Measurements from ENCODE around the gene MUC2.

MUC2 gene

GRCh38 chr11:1037506-1038055 lies 37.1 kb upstream of the MUC2 start:
- DNase-seq, result no peak

DNA sequence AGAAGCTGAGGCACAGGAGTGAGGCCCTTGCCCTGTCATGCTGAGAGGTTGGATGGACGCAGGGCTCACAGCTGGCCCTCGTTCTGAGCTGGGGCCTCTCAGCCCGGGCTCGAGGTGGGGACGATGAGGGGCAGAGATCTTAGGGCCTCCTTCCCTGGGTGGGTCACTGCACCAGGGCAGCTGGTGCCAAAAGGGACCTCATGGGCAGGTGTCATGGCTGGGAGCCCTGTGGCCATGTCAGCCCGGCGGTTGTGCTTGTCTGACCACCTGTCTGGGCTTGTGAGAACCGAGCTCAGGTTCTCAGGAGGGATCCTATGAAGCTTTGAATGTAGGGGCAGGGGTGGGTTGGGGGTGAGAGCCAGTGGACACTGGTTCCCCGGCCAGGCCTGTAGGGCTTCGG lies 36.3 kb upstream of the MUC2 start:
- no peak for DNase-seq

DNA sequence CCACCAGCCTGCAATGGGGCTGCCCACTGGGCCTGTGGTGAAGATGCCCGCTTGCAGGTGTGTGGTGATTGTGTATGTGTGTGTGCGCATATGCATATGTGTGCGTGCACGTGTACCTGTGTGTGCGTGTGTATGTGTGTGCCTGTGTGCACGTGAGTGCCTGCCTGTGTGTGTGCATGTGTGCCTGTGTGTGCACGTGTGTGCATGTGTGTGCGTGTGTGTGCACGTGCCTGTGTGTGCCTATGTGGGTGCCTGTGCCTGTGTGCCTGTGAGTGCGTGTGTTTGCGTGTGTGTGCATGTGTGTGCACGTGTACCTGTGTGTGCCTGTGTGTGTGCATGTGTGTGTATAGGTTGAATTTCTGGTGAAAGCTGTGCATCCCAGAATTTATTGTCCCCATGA lies 35.8 kb upstream of the MUC2 start:
- DNase-seq, result no peak

DNA sequence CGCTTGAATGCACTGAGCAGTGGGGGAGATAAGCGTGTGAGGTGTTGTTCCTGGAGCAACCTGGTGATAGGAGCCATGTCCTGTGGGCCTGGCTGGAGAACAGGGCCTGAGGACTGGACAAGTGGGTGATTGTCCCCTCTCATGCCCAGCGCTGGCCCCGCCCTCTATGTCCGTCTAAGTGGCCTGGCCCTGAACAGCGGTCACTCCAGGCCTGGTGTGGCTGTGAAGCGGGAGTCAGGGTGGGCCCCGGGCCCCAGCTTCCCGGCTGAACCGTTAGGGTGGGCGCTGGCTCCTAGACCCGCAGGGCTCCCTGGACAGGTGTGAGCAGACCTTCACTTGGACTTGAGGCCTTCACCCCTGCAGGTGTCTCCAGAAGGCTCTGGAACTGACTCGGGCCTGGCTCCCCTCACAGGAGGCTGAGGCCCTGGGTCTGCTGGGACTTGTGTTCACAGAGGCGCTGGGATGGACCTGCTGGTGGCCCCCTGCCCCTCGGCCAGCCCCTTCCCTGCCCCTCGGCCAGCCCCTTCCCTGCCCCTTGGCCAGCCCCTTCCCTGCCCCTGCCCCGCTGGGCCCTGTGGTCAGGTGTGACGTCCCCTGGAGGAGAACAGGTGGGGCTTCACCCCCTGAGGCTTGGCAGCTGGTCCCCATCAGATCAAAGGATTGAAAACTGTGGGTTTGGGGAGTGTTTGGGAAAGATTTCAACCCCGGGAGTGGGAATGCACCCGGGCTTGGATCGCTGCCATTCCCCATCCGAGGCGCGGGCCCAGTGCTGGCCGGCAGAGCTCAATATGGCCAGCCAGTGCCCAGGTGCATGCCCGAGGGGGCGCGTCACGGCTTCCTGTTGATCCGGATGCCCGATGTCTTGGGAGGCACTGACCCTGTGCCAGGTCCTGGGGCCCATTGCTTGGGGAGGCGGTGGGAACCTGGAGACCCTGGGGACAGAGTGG lies 34.9 kb upstream of the MUC2 start:
- no peak for DNase-seq

DNA sequence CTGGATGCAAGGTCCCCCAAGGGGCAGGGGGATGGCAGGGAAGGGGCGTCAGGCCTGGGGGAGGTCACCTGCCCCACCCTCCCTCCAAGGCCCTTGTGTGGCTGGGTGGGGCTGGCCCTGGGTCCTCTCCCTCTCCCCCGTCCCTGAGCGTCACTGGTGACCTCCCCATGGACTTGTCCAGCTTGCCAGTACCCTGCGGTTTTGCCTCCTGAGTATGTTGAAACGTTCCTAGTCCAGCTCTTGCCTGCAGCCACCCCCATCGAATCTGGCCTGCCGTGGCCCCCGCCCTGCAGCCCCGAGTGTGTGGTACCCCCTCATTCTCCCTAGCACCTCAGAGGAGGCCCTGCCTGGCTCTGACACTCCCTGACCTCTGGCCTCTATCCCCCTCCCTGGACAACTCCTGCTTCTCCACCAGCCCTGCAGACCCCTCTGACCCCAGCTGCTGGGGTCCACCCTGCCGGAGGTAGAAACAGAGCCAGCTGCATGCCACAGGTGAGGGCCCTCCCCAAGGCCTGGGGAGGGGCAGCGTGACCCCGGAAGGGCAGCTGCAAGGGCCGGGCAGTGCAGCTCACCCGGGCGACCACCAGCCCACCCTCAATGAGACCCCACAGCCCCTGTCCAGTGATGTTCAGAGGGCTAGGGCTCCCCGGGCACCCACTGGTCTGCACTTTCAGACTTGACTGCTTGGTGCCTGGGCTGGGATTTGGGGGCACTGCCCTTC lies 34.1 kb upstream of the MUC2 start:
- no peak for DNase-seq

GRCh38 chr11:1041149-1041467 lies 33.6 kb upstream of the MUC2 start:
- DNase-seq, result no peak

DNA sequence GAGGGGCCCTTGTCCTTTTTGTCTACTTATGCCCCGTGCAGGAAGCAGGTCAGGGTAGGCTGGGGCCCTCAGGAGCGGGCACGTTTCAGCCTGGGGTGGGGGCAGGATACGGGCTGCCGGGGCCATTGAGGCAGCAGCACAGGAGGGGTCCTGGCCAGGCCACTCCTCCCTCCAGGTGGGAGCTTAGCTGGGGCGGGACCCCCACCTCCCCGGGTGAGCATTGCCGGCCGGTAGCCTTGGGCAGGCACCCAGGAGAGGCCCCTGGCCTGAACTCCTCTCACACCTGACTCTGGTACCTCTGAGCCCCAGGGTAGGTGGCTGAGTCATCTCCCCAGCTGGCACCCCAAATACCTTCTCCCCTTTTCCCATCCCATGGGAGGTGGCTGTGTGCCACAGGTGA lies 33.2 kb upstream of the MUC2 start:
- no peak for DNase-seq

DNA sequence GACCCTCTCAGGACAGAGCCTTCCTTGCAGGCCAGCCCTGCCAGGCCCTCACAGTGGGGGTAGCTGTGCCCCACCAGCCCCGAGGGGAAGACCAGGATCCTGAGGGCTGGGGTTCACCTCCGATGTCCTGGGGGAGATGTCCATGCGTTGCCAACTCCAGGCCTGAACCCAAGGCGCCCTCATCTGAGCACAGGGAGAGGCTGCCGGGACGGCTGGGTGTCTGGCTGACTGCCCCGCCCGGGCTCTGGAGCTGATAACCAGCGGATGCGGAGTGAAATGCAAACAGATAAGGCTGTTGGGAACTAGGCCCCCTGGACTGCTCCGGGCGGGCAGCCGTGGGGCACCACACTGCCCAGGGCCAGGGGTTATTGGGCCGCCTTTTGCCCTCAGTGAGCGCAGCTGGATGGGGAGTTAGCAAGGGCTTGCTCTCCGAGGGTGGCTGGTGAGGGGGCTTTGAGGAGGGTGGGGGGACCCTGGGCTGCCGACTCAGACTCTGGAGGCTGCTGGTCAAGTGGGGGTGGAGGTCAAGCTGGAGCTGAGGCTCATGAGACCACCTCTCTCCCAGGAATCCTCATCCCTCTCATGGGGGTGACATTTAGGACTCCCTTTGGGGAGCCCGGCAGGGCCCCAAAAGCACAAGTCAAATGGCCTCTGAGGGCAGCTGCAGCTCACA lies 32.6 kb upstream of the MUC2 start:
- DNase-seq, result no peak

- DNase-seq, result no peak
These were observed 31.8 kb upstream of the MUC2 start for GRCh38 chr11:1042626-1043562.

DNA sequence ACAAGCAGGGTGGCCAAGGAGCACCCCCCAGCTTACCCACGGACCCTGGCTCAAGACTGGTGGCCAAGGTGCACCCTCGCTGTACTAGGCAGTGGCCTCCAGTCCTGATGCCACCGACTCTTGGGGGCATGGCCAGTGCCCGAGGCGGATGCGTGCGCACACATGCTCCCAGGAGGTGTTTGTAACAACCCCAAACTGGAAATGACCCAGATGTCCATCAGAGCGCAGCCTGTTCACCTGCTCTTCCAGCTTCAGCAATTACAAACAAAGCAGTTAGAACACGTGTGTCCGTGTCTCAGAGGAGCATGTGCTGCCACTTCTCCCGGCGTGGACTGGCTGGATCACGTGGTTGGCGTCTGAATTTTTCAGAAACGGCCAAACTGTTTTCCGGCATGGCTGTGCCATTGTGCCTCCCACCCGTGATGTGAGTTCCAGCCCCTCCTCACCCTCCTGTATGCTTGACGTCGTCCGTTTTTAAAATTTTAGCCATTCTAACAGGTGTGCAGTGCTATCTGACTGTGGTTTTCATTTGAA lies 31.0 kb upstream of the MUC2 start:
- DNase-seq, result no peak

DNA sequence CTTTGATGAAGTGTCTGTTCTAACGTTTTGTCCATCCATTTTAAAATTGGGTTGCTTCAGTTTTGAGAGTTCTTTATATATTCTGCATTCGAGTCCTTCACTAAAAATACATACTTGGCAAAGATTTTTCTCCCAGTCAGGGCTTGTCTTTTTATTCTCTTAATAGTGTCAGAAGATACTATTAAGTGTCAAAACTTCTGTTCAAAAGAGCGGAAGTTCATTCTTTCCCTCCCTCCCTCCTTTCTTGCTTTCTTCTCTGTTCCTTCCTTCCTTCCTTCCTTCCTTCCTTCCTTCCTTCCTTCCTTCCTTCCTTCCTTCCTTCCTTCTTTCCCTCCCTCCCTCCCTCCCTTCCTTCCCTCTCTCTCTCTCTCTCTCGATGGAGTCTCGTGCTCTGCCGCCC lies 30.5 kb upstream of the MUC2 start:
- no peak for DNase-seq

DNA sequence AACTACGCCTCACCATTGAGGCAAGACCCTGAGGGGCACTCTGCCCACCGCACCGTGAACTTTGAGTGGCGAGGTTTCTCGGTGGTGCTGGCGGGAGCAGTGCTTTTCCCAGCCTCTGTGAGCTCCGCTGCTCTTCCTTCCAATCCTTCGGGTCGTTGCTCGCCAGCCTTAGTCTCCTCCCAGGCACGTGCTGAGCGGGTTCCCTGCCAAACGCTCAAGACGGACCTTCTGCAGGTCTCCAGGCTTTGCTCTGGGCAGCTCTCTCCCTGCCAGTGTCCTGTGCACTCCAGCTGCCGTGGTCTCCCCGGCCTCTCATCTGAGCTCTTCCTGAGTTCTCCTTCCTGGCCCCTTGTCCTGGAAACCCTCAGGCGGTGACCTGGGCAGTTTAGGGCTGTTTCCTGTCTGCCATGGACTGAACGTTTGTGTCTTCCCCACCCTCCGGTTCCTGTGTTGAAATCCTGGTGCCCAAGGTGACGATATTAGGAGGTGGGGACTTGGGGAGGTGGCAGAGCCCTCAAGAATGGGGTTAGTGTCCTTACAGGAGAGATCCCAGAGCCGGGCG lies 27.0 kb upstream of the MUC2 start:
- no peak for DNase-seq

GRCh38 chr11:1048375-1049070 lies 26.2 kb upstream of the MUC2 start:
- DNase-seq, result no peak

DNA sequence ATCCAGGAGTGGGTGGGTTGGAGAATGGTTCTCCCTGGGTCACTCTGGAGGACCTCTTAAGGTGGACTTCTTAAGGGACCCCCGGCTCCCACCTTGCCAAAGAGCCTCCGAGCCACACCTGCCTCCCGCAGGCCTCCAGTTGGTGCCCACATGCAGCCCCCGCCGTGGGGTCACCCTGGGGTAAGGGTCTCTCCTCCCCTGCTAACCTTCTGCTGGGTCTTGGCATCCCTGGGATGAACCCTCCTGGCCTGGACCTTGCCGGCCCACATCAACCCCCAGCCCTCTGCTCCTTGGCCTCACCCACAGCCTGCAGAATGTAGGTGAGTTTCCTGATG lies 25.6 kb upstream of the MUC2 start:
- no peak for DNase-seq

DNA sequence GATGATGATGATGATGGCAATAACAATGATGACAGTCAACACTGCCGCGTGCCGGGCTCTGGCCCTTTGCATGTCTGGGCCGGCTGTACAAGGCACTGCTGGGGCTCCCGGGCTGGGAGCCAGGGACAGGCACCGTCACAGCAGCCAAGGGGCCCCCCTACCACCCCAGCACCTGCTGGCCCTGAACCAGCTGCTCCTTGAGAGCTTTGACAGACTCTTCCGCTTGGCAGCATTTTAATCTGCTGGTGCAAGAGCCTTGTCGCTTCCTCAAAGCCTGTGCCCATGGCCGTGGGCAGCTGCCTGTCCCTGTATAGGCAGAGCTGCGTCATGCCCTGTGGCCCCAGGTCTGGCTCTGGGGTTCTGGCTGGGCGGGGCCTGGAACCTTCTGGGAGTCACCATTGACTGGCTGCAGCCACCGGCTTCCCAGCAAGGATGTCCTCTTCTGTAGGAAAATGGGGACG lies 25.2 kb upstream of the MUC2 start:
- peak; percentile 25 for DNase-seq

GRCh38 chr11:1049911-1050580 lies 24.6 kb upstream of the MUC2 start:
- DNase-seq, result no peak

DNA sequence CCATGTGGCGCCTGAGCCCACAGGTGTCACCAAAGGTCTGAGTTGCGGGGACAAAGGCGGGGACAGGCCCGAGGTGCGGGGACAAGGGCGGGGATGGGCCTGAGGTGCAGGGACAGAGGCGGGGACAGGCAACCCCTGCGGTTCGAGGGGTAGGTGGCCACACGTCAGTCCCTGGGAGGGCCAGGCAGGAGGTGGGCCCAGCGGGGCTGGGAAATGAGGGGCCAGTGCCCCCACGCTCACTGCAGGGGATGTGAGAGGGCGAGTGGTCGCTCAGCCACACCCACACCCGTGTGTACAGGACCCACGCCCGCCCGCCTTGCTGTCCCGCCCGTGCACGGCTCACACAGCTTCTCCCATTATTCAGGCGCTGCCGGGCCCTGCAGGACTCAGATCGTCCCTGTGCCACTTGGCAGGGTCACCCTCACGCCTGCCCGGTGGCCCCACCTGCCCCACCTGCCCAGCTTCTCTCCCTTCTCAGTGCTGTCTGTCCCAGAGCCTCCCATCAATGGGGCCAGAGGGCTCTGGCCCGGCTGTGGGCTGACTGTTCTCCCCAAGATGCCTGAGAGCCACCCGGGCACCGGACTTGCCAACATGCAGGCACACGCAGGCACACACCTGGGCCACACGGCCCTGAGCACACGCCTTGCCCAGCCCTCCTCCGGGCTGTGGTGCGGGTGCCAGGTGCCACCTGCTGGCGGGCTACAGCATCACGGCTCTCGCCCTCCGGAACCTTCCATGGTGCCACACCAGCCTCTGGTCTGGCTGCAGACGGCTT lies 23.9 kb upstream of the MUC2 start:
- peak; percentile 74 for DNase-seq

DNA sequence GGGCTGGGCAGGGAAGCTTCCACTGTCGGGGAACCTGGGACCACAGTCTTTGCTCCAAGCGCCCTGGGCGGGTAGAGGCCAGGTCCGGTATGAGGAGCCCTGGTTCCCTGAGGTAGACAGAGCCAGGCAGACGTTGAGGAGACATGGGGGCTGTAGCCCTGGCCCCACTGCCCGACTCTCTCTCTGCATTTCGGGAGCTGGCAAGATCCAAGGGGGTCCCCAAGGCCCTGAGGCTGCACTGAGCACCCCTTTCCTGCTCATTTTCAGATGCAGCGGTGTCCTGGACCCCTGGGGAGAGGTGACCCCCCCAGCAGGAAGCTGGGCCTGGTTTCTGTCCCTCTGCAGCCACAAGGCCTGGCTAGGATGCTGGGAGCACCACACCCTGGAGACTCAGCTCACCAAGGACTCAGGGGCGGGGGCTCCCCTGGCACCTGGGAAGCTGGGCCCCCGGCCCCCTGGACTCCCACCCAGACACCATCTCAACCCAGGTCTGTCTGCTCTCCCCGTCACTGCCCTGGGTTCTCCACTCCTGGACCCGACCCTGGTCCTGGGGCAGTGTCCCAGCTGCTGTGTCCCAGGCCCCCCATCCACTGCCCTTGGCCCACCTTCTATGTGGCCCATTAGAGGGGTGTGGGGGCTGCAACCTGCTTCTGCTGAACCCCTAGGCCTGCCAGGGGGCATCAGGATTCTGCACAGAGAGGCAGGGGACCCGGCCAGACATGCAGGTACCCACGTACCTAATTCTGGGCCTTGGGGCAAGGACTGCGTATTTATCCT lies 23.1 kb upstream of the MUC2 start:
- no peak for DNase-seq

All from NCI-H1092 treated with DMSO at 0.1 percent for 48 hours (cell line).